GM21723 (cell line): ENCODE results near the gene NSD2.
"Not testable (repeated sequence)": the region's sequence is repeated elsewhere in the genome, so short reads cannot be mapped to it uniquely, and the experiment has no call there.

ENCODE experiments used
- ATAC-seq: cut with Tn5 transposase; IDR thresholded peaks from one replicate; pipeline ENCODE4 v1.9.1; 2021; ENCODE audit warnings: mild to moderate bottlenecking, moderate library complexity; ENCODE audit not compliant: unreplicated experiment

NSD2 gene

DNA sequence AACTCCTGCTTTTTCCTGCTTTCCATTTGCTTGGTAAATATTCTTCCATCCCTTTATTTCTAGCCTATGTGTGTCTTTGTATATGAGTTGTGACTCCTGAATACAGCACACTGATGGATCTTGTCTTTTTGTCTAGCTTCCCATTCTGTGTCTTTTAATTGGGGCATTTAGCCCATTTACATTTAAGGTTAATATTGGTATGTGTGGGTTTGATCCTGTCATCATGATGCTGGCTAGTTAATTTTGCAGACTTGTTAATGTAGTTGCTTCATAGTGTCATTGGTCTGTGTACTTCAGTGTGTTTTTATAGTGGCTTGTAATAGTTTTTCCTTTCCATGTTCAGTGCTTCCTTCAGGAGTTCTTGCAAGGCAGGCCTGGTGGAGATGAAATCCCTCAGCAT, 160.0 kb downstream of the NSD2 start:
- ATAC-seq = not testable (repeated sequence)
